Measurements from ENCODE around the gene MRPS23. TPM values are rescaled to one million over a fixed set of nuclear protein-coding genes. Genes with fewer than 3 reads are reported as not detected.

The MRPS23 gene
- polyA plus RNA-seq, 1 donor from 2014 or later, result 80.5 TPM

GRCh38 chr17:57839571-57839923 is 10.3 kb downstream of the MRPS23 start:
- H3K27ac ChIP-seq (ENCODE audit: low read length), result no peak overlapping the region
- no peaks in the 10 kb centered on the region for H3K27me3 ChIP-seq (ENCODE audit: insufficient read depth, low read depth, low read length)
- no peak overlapping the region for H3K9ac ChIP-seq (ENCODE audit: low read length)
- H3K36me3 ChIP-seq (ENCODE audit: insufficient read depth, low read length), result no peaks in the 10 kb centered on the region
- no peak overlapping the region for H3K4me2 ChIP-seq (ENCODE audit: low read length)
- no peaks in the 10 kb centered on the region for H3F3A ChIP-seq (ENCODE audit: insufficient read depth, low read length, poor library complexity, severe bottlenecking)
- no peak overlapping the region for H2AFZ ChIP-seq (ENCODE audit: low read depth, low read length)
- TF ChIP-seq SMC3 (conservative IDR thresholded peaks at IDR 0.05; ENCODE audit: poor library complexity) (no peak), POLR2AphosphoS5 (IDR thresholded peaks at IDR 0.05) (no peak), MXI1 (conservative IDR thresholded peaks at IDR 0.05; ENCODE audit: poor library complexity, severe bottlenecking) (no peak), EP300 (conservative IDR thresholded peaks at IDR 0.05; ENCODE audit: poor library complexity, severe bottlenecking) (no peak), RAD21 (conservative IDR thresholded peaks at IDR 0.05) (no peak), TAF1 (IDR thresholded peaks at IDR 0.05; ENCODE audit: low read depth) (no peak), EZH2 (IDR thresholded peaks at IDR 0.05; ENCODE audit: borderline replicate concordance, insufficient read depth, low read length, poor library complexity, severe bottlenecking) (no peak)
- TF ChIP-seq, protein P1, sequence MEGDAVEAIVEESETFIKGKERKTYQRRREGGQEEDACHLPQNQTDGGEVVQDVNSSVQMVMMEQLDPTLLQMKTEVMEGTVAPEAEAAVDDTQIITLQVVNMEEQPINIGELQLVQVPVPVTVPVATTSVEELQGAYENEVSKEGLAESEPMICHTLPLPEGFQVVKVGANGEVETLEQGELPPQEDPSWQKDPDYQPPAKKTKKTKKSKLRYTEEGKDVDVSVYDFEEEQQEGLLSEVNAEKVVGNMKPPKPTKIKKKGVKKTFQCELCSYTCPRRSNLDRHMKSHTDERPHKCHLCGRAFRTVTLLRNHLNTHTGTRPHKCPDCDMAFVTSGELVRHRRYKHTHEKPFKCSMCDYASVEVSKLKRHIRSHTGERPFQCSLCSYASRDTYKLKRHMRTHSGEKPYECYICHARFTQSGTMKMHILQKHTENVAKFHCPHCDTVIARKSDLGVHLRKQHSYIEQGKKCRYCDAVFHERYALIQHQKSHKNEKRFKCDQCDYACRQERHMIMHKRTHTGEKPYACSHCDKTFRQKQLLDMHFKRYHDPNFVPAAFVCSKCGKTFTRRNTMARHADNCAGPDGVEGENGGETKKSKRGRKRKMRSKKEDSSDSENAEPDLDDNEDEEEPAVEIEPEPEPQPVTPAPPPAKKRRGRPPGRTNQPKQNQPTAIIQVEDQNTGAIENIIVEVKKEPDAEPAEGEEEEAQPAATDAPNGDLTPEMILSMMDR (IDR thresholded peaks at IDR 0.05; ENCODE audit: poor library complexity, severe bottlenecking), result no peak
- TF ChIP-seq, protein P2, sequence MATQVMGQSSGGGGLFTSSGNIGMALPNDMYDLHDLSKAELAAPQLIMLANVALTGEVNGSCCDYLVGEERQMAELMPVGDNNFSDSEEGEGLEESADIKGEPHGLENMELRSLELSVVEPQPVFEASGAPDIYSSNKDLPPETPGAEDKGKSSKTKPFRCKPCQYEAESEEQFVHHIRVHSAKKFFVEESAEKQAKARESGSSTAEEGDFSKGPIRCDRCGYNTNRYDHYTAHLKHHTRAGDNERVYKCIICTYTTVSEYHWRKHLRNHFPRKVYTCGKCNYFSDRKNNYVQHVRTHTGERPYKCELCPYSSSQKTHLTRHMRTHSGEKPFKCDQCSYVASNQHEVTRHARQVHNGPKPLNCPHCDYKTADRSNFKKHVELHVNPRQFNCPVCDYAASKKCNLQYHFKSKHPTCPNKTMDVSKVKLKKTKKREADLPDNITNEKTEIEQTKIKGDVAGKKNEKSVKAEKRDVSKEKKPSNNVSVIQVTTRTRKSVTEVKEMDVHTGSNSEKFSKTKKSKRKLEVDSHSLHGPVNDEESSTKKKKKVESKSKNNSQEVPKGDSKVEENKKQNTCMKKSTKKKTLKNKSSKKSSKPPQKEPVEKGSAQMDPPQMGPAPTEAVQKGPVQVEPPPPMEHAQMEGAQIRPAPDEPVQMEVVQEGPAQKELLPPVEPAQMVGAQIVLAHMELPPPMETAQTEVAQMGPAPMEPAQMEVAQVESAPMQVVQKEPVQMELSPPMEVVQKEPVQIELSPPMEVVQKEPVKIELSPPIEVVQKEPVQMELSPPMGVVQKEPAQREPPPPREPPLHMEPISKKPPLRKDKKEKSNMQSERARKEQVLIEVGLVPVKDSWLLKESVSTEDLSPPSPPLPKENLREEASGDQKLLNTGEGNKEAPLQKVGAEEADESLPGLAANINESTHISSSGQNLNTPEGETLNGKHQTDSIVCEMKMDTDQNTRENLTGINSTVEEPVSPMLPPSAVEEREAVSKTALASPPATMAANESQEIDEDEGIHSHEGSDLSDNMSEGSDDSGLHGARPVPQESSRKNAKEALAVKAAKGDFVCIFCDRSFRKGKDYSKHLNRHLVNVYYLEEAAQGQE (IDR thresholded peaks at IDR 0.05; ENCODE audit: borderline replicate concordance), result no peak
- H3K4me3 ChIP-seq (ENCODE audit: low read length), result no peak overlapping the region
- no peaks in the 10 kb centered on the region for H3K9me2 ChIP-seq (ENCODE audit: insufficient read depth, low read length)
- no peaks in the 10 kb centered on the region for H4K20me1 ChIP-seq (ENCODE audit: insufficient read depth)
- H3K9me3 ChIP-seq (ENCODE audit: low read length), result no peaks in the 10 kb centered on the region
- H3K79me2 ChIP-seq (replicated peaks; ENCODE audit: insufficient read depth, low read length), result peaks cover 3% of the 10 kb centered on the region

DNA sequence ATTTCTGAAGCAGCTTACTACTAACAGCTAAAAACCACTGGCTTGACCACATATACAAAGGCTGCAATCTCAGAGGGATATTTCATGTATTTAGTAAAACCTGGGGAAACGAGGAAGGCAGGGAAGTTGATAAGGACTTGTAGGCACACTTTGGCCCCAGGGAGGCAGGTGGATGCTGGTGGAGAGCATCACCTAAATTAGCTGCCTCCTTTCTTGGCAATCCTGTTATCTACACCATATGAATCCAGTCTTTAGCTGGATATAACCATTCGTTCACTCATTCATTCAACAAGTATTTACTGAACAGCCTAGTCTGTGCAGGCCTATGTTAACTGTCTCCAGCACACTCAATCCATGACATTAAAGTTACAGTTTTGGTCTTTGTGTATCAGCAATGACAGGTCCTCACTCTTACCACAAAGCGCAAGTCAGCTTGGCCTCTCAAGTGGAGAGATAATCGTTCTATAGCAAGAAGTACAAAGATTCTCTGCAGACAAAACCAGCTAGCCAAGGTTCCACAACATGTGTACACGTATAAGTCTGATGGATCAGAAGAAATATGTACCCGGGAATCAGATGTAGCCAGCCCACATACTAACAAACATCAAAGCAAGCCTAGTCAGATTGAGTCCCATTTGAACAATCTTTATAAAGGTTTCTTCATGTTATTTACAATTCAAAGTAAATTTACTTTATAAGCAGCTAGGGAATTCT is 10.8 kb downstream of the MRPS23 start:
- Histone ChIP-seq H3K9ac (ENCODE audit: low read length) (no peak overlapping the region), H3F3A (ENCODE audit: insufficient read depth, low read length, poor library complexity, severe bottlenecking) (no peaks in the 10 kb centered on the region), H3K36me3 (ENCODE audit: insufficient read depth, low read length) (no peaks in the 10 kb centered on the region), H3K27me3 (ENCODE audit: insufficient read depth, low read depth, low read length) (no peaks in the 10 kb centered on the region), H3K27ac (ENCODE audit: low read length) (no peak overlapping the region), H4K20me1 (ENCODE audit: insufficient read depth) (no peaks in the 10 kb centered on the region), H3K9me2 (ENCODE audit: insufficient read depth, low read length) (no peaks in the 10 kb centered on the region), H3K4me2 (ENCODE audit: low read length) (no peak overlapping the region), H3K79me2 (replicated peaks; ENCODE audit: insufficient read depth, low read length) (peaks cover 3% of the 10 kb centered on the region), H3K4me3 (ENCODE audit: low read length) (no peak overlapping the region), H3K9me3 (ENCODE audit: low read length) (no peaks in the 10 kb centered on the region), H2AFZ (ENCODE audit: low read depth, low read length) (no peak overlapping the region)
- TF ChIP-seq POLR2AphosphoS5 (IDR thresholded peaks at IDR 0.05), result no peak
